Aortic smooth muscle cell (primary cell): Measurements from ENCODE around the gene KLF5. TPM values are rescaled to one million over a fixed set of nuclear protein-coding genes. Genes with fewer than 3 reads are reported as not detected.

Experiments
- total RNA-seq: library from RNA; depleted of rRNA; stranded (reverse); fragments of >200 nt; gene quantifications from 2 replicates; pipeline ENCODE4 v1.2.3, GENCODE V29; 2014

KLF5 gene
- 0.12 and 0.26 TPM in 2 replicates for total RNA-seq

GRCh38 chr13:73058736-73059459, at the start of gene KLF5:
Gene KLF5 (plus strand): TSS chr13:73059005. CDS start chr13:73059328, 323 bp downstream.

